ENCODE data around the gene NAP1L4.
A peak's percentile ranks its signal among the peaks of the same experiment; 100 is the strongest.

The NAP1L4 gene

DNA sequence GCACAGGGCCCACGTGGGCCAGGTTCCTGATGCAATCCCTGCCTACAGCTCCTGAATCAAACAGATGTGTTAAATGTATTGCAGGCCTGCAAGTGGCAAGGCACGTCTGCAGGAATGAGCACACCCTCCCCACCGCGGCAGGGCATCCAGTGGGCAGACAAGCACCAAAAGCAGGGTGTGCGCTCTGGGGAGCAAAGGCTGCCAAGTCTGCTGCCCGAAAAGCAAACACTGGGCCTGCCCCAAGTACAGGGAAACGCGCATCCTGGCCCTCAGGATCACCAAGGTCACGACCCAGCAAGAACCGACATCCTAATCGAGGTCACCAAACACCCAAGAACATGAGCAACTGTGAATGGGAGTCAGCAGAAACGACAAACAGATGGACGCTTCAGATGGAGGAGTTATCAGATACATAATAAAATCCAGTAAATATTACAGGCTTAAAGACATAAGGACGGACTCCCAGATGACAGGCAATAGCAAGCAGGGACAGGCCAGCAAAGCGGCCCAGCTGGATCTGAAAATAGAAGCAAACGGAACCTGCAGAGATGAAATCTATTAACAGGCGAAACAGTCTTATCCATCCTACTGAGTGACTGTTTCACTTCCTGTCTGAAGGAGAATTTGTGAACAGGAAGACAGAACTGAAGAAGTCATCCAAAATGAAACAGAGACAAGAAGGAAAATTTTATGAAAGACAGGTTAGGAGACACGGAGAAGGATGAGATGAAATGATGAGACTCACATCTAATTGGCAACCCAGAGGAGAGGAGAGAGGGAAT, 38.4 kb upstream of the NAP1L4 start:
- no peak for DNase-seq (ENCODE audit: low spot score)
- TF ChIP-seq, protein P1, sequence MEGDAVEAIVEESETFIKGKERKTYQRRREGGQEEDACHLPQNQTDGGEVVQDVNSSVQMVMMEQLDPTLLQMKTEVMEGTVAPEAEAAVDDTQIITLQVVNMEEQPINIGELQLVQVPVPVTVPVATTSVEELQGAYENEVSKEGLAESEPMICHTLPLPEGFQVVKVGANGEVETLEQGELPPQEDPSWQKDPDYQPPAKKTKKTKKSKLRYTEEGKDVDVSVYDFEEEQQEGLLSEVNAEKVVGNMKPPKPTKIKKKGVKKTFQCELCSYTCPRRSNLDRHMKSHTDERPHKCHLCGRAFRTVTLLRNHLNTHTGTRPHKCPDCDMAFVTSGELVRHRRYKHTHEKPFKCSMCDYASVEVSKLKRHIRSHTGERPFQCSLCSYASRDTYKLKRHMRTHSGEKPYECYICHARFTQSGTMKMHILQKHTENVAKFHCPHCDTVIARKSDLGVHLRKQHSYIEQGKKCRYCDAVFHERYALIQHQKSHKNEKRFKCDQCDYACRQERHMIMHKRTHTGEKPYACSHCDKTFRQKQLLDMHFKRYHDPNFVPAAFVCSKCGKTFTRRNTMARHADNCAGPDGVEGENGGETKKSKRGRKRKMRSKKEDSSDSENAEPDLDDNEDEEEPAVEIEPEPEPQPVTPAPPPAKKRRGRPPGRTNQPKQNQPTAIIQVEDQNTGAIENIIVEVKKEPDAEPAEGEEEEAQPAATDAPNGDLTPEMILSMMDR (IDR thresholded peaks at IDR 0.05; ENCODE audit: extremely low read depth, missing control alignments), result no peak

GRCh38 chr11:3028813-3029212, 36.7 kb upstream of the NAP1L4 start:
- no peak for DNase-seq (ENCODE audit: low spot score)
- TF ChIP-seq, protein P1 (IDR thresholded peaks at IDR 0.05; ENCODE audit: extremely low read depth, missing control alignments), result no peak

- no peak for DNase-seq (ENCODE audit: low spot score)
- TF ChIP-seq, protein P1 (IDR thresholded peaks at IDR 0.05; ENCODE audit: extremely low read depth, missing control alignments), result no peak
These were observed 34.7 kb upstream of the NAP1L4 start for GRCh38 chr11:3026803-3027202.

GRCh38 chr11:3022982-3023381, 30.9 kb upstream of the NAP1L4 start:
- no peak for DNase-seq (ENCODE audit: low spot score)
- TF ChIP-seq, protein P1 (IDR thresholded peaks at IDR 0.05; ENCODE audit: extremely low read depth, missing control alignments), result no peak

DNA sequence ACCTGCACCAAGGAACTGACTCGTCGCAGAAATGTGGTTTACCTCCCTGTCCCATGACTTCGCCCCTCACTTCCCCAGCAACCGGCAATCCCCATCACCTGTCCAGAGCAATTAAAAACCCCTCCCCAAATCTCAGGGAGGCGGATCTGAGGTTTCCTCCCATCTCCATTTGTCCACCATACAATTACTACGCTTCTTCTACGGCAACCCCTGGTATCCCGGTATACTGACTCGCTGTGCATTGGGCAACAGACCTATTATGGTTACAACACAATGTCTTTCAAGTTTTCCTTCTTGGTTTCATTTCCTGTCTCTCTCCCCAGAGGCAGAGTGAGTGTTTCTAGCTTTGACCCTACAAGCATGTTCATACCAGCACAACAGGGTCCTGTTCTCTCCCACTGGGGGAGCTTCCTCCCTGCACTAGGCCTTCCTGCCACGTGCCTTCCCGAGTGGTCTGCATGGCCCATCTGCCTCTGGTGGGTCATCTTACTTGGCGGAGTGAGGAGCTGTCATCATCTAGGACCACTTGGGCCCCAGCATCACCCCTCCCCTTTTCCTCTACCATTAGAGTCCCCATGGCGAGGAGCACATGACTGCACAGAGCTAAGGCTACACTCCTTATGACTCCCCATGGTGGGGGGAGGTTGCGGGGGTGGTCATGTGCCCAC, 30.3 kb upstream of the NAP1L4 start:
- DNase-seq (ENCODE audit: low spot score), result peak; percentile 56
- TF ChIP-seq, protein P1 (IDR thresholded peaks at IDR 0.05; ENCODE audit: extremely low read depth, missing control alignments), result no peak

DNA sequence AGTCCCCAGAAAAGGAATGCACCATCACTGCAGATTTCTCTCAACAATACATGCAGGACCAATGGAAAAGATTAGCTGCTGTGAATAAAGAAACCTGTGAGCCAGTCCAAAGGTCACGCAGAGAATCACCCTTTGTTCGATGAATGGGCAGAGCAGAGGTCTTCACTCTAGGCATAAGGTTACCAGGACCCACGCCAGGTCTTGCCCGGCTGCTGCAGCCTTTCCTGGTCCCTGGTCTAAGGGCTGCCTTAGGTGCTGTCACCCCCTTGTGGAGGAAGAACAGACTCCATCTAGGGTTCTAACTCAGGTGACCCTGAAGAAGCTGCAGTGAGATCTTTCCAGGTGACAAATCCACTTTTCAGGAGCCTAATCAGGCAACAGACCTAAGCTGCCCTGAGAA, 29.0 kb upstream of the NAP1L4 start:
- DNase-seq (ENCODE audit: low spot score), result peak; percentile 60
- TF ChIP-seq, protein P1 (IDR thresholded peaks at IDR 0.05; ENCODE audit: extremely low read depth, missing control alignments), result peak; percentile 33

DNA sequence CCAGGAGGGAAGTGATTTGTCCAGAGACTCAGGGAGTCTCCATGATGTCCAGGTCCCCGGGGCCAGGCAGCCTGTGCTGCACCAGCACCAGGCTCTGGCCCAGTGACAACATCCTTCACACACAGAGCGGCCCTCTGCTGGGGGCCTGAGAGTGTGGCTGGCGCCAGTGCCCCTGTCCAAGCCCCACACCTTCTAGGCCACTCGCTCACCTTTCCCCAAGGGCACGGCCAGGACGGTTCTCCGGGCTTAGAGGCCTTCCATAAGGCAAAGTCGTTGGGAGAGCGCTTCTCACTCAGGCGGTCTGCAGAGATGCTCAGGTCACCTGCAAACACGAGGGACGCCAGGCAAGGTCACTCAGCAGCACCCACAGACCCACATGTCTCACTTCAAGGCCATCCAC, 27.9 kb upstream of the NAP1L4 start:
- DNase-seq (ENCODE audit: low spot score), result no peak
- TF ChIP-seq, protein P1 (IDR thresholded peaks at IDR 0.05; ENCODE audit: extremely low read depth, missing control alignments), result no peak
